Measurements from ENCODE around the gene SATB2. TPM values are rescaled to one million over a fixed set of nuclear protein-coding genes. Genes with fewer than 3 reads are reported as not detected.

The SATB2 gene
- total RNA-seq, 8 experiments from 2014 or later: 1.1 to 81.9 (median 5.5) TPM

- WGBS, 10 experiments: 5 to 20% (median 8%) methylated on average over 1 to 19 of the region's 35 CpGs; no CpG with 5 or more reads in 3 of the 10 experiments
- no peak overlapping the region for H3K27ac ChIP-seq
Observed at GRCh38 chr2:199471443-199472057, 13.8 kb upstream of the SATB2 start.

GRCh38 chr2:199470672-199471442, 13.1 kb upstream of the SATB2 start:
- no peak overlapping the region for H3K27ac ChIP-seq
- in situ Hi-C loops (cut with MboI; ENCODE audit: low pct_unique_long_range_greater_than_20kb in 2 of 9, low sequenced_read_pairs in 9 of 9, unreplicated experiment in 9 of 9): loop anchor here in 2 of 9 experiments (25.0 kb wide), 2 partner anchors 534 to 1159 kb away; no protein-coding TSS in a partner anchor
- 0 to 75% (median 6%) methylated on average over 2 to 6 of the region's 48 CpGs; no CpG with 5 or more reads in 6 of the 10 experiments for WGBS, 10 experiments
- peaks cover 3 to 15% of the 10 kb centered on the region in 2 donors for H3K4me1 ChIP-seq (replicated peaks in 1 of 2)
- peak; percentile 23 to 69 (median 60) for ATAC-seq (replicated peaks in 6 of 8)
- peak overlapping the region; percentile 25 to 34 (median 26) for H3K4me3 ChIP-seq

More at GRCh38 chr2:199471443-199472057, 13.8 kb upstream of the SATB2 start:
- ATAC-seq (replicated peaks in 6 of 8): peak; percentile 97 to 100 (median 99)
- Histone ChIP-seq H3K4me1 (replicated peaks in 1 of 2) (peaks cover 3 to 15% of the 10 kb centered on the region in 2 donors), H3K4me3 (peak overlapping the region; percentile 25 to 34 (median 26))
- in situ Hi-C loops (cut with MboI; ENCODE audit: low pct_unique_long_range_greater_than_20kb in 2 of 9, low sequenced_read_pairs in 9 of 9, unreplicated experiment in 9 of 9): loop anchor here in 2 of 9 experiments (25.0 kb wide), 2 partner anchors 534 to 1159 kb away; no protein-coding TSS in a partner anchor

GRCh38 chr2:199470361-199470671, 12.6 kb upstream of the SATB2 start:
- no peak overlapping the region for H3K27ac ChIP-seq
- WGBS, 10 experiments: 5 to 58% (median 16%) methylated on average over 4 to 10 of the region's 11 CpGs; no CpG with 5 or more reads in 6 of the 10 experiments
- peaks cover 3 to 15% of the 10 kb centered on the region in 2 donors for H3K4me1 ChIP-seq (replicated peaks in 1 of 2)
- no peak for ATAC-seq (replicated peaks in 6 of 8)
- H3K4me3 ChIP-seq: no peak overlapping the region
- in situ Hi-C loops (cut with MboI; ENCODE audit: low pct_unique_long_range_greater_than_20kb in 2 of 9, low sequenced_read_pairs in 9 of 9, unreplicated experiment in 9 of 9): loop anchor here in 2 of 9 experiments (25.0 kb wide), 2 partner anchors 533 to 1158 kb away; no protein-coding TSS in a partner anchor

GRCh38 chr2:199469514-199470360, 12.0 kb upstream of the SATB2 start:
- Histone ChIP-seq H3K4me3 (no peak overlapping the region), H3K27ac (no peak overlapping the region), H3K4me1 (replicated peaks in 1 of 2) (peaks cover 3 to 15% of the 10 kb centered on the region in 2 donors)
- no peak for ATAC-seq (replicated peaks in 6 of 8)
- WGBS, 10 experiments: 0 to 21% (median 10%) methylated on average over 3 to 15 of the region's 30 CpGs; no CpG with 5 or more reads in 4 of the 10 experiments
- in situ Hi-C loops (cut with MboI; ENCODE audit: low pct_unique_long_range_greater_than_20kb in 2 of 9, low sequenced_read_pairs in 9 of 9, unreplicated experiment in 9 of 9): loop anchor here in 2 of 9 experiments (25.0 kb wide), 2 partner anchors 532 to 1157 kb away; no protein-coding TSS in a partner anchor

GRCh38 chr2:199468561-199469513, 11.1 kb upstream of the SATB2 start:
- in situ Hi-C loops (cut with MboI; ENCODE audit: low pct_unique_long_range_greater_than_20kb in 2 of 9, low sequenced_read_pairs in 9 of 9, unreplicated experiment in 9 of 9): loop anchor here in 2 of 9 experiments (25.0 kb wide), 2 partner anchors 532 to 1157 kb away; no protein-coding TSS in a partner anchor
- Histone ChIP-seq H3K4me3 (no peak overlapping the region), H3K27ac (no peak overlapping the region), H3K4me1 (replicated peaks in 1 of 2) (peaks cover 9 to 22% of the 10 kb centered on the region in 2 donors)
- 0 to 93% (median 33%) methylated on average over 1 to 16 of the region's 55 CpGs; no CpG with 5 or more reads in 1 of the 10 experiments for WGBS, 10 experiments
- ATAC-seq (replicated peaks in 6 of 8): no peak

- peaks cover 9 to 22% of the 10 kb centered on the region in 2 donors for H3K4me1 ChIP-seq (replicated peaks in 1 of 2)
- no peak for ATAC-seq (replicated peaks in 6 of 8)
- no peak overlapping the region for H3K4me3 ChIP-seq
- WGBS, 10 experiments: 14 to 93% (median 19%) methylated on average over 2 to 15 of the region's 23 CpGs; no CpG with 5 or more reads in 2 of the 10 experiments
- in situ Hi-C loops (cut with MboI; ENCODE audit: low pct_unique_long_range_greater_than_20kb in 2 of 9, low sequenced_read_pairs in 9 of 9, unreplicated experiment in 9 of 9): loop anchor here in 2 of 9 experiments (25.0 kb wide), 2 partner anchors 530 to 1155 kb away; no protein-coding TSS in a partner anchor
- no peak overlapping the region for H3K27ac ChIP-seq
Observed at GRCh38 chr2:199467066-199467822, 9.5 kb upstream of the SATB2 start.

- Histone ChIP-seq H3K4me1 (replicated peaks in 1 of 2) (peaks cover 9 to 22% of the 10 kb centered on the region in 2 donors), H3K4me3 (no peak overlapping the region), H3K27ac (no peak overlapping the region)
- ATAC-seq (replicated peaks in 6 of 8): no peak
- in situ Hi-C loops (cut with MboI; ENCODE audit: low pct_unique_long_range_greater_than_20kb in 2 of 9, low sequenced_read_pairs in 9 of 9, unreplicated experiment in 9 of 9): loop anchor here in 2 of 9 experiments (25.0 kb wide), 2 partner anchors 529 to 1154 kb away; no protein-coding TSS in a partner anchor
- WGBS, 10 experiments: 18 to 98% (median 40%) methylated on average over 1 to 6 of the region's 6 CpGs; no CpG with 5 or more reads in 3 of the 10 experiments
Observed at GRCh38 chr2:199466692-199467065, 8.9 kb upstream of the SATB2 start.

- Histone ChIP-seq H3K27ac (no peak overlapping the region), H3K4me3 (no peak overlapping the region), H3K4me1 (replicated peaks in 1 of 2) (peaks cover 8 to 20% of the 10 kb centered on the region in 2 donors)
- ATAC-seq (replicated peaks in 6 of 8): no peak
- in situ Hi-C loops (cut with MboI; ENCODE audit: low pct_unique_long_range_greater_than_20kb in 2 of 9, low sequenced_read_pairs in 9 of 9, unreplicated experiment in 9 of 9): loop anchor here in 2 of 9 experiments (25.0 kb wide), 2 partner anchors 529 to 1154 kb away; no protein-coding TSS in a partner anchor
- WGBS, 10 experiments: 20 to 100% (median 78%) methylated on average over 1 to 7 of the region's 11 CpGs; no CpG with 5 or more reads in 5 of the 10 experiments
Observed at GRCh38 chr2:199465988-199466691, 8.4 kb upstream of the SATB2 start.

- peaks cover 6 to 13% of the 10 kb centered on the region in 2 donors for H3K4me1 ChIP-seq (replicated peaks in 1 of 2)
- in situ Hi-C loops (cut with MboI; ENCODE audit: low pct_unique_long_range_greater_than_20kb in 2 of 9, low sequenced_read_pairs in 9 of 9, unreplicated experiment in 9 of 9): loop anchor here in 2 of 9 experiments (25.0 kb wide), 2 partner anchors 528 to 1153 kb away; no protein-coding TSS in a partner anchor
- H3K27ac ChIP-seq: no peak overlapping the region
- 9 to 90% (median 29%) methylated on average over 1 to 5 of the region's 5 CpGs for WGBS, 10 experiments
- no peak overlapping the region for H3K4me3 ChIP-seq
- no peak for ATAC-seq (replicated peaks in 6 of 8)
Observed at GRCh38 chr2:199465390-199465789, 7.7 kb upstream of the SATB2 start.

GRCh38 chr2:199464606-199465352, 7.0 kb upstream of the SATB2 start:
- Histone ChIP-seq H3K4me1 (replicated peaks in 1 of 2) (peaks cover 6 to 13% of the 10 kb centered on the region in 2 donors), H3K4me3 (no peak overlapping the region), H3K27ac (no peak overlapping the region)
- in situ Hi-C loops (cut with MboI; ENCODE audit: low pct_unique_long_range_greater_than_20kb in 2 of 9, low sequenced_read_pairs in 9 of 9, unreplicated experiment in 9 of 9): loop anchor here in 2 of 9 experiments (25.0 kb wide), 2 partner anchors 527 to 1152 kb away; no protein-coding TSS in a partner anchor
- ATAC-seq (replicated peaks in 6 of 8): no peak
- WGBS, 10 experiments: 4 to 90% (median 30%) methylated on average over 2 to 30 of the region's 46 CpGs; no CpG with 5 or more reads in 1 of the 10 experiments
